HCT116 (cell line): Measurements from ENCODE around the gene HOXC4. TPM values are rescaled to one million over a fixed set of nuclear protein-coding genes. Genes with fewer than 3 reads are reported as not detected.

Experiments used
- ATAC-seq: fragments of 200-7000 bp; cut with Tn5 transposase; 2 replicates; pipeline ENCODE4 v1.9.1; 2020; ENCODE audit warnings: mild to moderate bottlenecking, moderate library complexity
- BruUV-seq: library from RNA; stranded (reverse); fragments of 400-500 nt; replicated peaks from 2 replicates; lab custom pipeline; 2021; lab: Mats Ljungman, UMichigan
- CTCF ChIA-PET: fragments of 300-600 bp; sonication (Branson Sonifier 250); formaldehyde crosslinking; loops from one replicate; lab custom pipeline; 2021; ENCODE audit warnings: antibody characterized with exemption; lab: Charles Lee
- POLR2A ChIA-PET: fragments of 300-600, 350-600 bp; sonication (Branson Sonifier 250); formaldehyde crosslinking; loops from one replicate; lab custom pipeline; 2021; ENCODE audit warnings: antibody characterized with exemption; lab: Charles Lee
- RAD21 ChIA-PET, 2 experiments: fragments of 300-600 bp; sonication (Branson Sonifier 250); formaldehyde crosslinking; loops; one replicate each; lab custom pipeline; 2023; ENCODE audit warnings: low total read pairs in 2 of 2; ENCODE audit not compliant: uncharacterized antibody in 2 of 2, unreplicated experiment in 2 of 2, low non-redundant PET in 1 of 2; lab: Charles Lee
- DNase-seq: peaks from one replicate; pipeline ENCODE4 v3.0.0-alpha.2; 2010; ENCODE audit warnings: low read depth, low spot score
- H2AFZ ChIP-seq: fragments of 200-600 bp; shearing (Covaris generic), sonication (generic); 2 replicates; pipeline ENCODE4 v1.6.1; 2017; ENCODE audit warnings: low read depth, mixed run types, mixed read lengths, antibody characterized with exemption, low read length; ENCODE audit not compliant: poor library complexity, severe bottlenecking
- H3K27ac ChIP-seq: 2 replicates; pipeline ENCODE4 v1.5.1; 2012; ENCODE audit warnings: low read depth, low read length
- H3K27me3 ChIP-seq: fragments of 200-600 bp; sonication (generic); 2 replicates; pipeline ENCODE4 v1.6.1; 2016; ENCODE audit warnings: mixed run types, low read length, mixed read lengths; ENCODE audit not compliant: insufficient read depth
- H3K36me3 ChIP-seq, 2 experiments: fragments of 200-500 bp in 1 of 2; fragments of 200-600 bp in 1 of 2; sonication (Bioruptor generic) in 1 of 2; sonication (generic) in 1 of 2; 2 replicates each; pipeline versions ENCODE4 v1.5.1 to v1.6.1; 2014 to 2016; ENCODE audit warnings: low read length in 2 of 2, inconsistent platforms in 1 of 2, mixed read lengths in 1 of 2, mixed run types in 1 of 2; ENCODE audit not compliant: insufficient read depth in 2 of 2, control insufficient read depth in 1 of 2
- H3K4me1 ChIP-seq, 2 experiments: fragments of 200-600 bp in 1 of 2; sonication (generic) in 1 of 2; 2 replicates each; pipeline versions ENCODE4 v1.5.1 to v1.6.1; 2012 to 2017; ENCODE audit warnings: low read length in 2 of 2, inconsistent platforms in 1 of 2, mild to moderate bottlenecking in 1 of 2, mixed read lengths in 1 of 2, mixed run types in 1 of 2, moderate library complexity in 1 of 2; ENCODE audit not compliant: insufficient read depth in 2 of 2, control insufficient read depth in 1 of 2
- H3K4me2 ChIP-seq: fragments of 200-600 bp; sonication (generic); 2 replicates; pipeline ENCODE4 v1.6.1; 2017; ENCODE audit warnings: mixed run types, low read length, mixed read lengths
- H3K4me3 ChIP-seq, 2 experiments: fragments of 200-600 bp in 1 of 2; sonication (generic) in 1 of 2; replicated peaks in 1 of 2; 2 replicates each; pipeline ENCODE4 v1.5.1; 2011 to 2016; ENCODE audit warnings: low read length in 2 of 2, control low read depth in 1 of 2, low read depth in 1 of 2, mild to moderate bottlenecking in 1 of 2, mixed read lengths in 1 of 2, mixed run types in 1 of 2
- H3K79me2 ChIP-seq: fragments of 200-600 bp; sonication (generic); 2 replicates; pipeline ENCODE4 v1.6.1; 2017; ENCODE audit warnings: mild to moderate bottlenecking, mixed run types, low read length, moderate library complexity, mixed read lengths; ENCODE audit not compliant: insufficient read depth
- H3K9ac ChIP-seq: fragments of 200-600 bp; sonication (generic); 2 replicates; pipeline ENCODE4 v1.6.1; 2016; ENCODE audit warnings: low read length, mixed read lengths
- H3K9me2 ChIP-seq: fragments of 200-600 bp; sonication (generic), shearing (Covaris generic); 2 replicates; pipeline ENCODE4 v1.6.1; 2017; ENCODE audit warnings: mixed run types, mild to moderate bottlenecking, moderate library complexity; ENCODE audit not compliant: insufficient read depth
- H3K9me3 ChIP-seq, 2 experiments: fragments of 200-500 bp in 1 of 2; fragments of 200-600 bp in 1 of 2; sonication (Bioruptor generic) in 1 of 2; sonication (generic) in 1 of 2; 2 replicates each; pipeline ENCODE4 v1.6.1; 2014 to 2017; ENCODE audit warnings: low read length in 2 of 2, mixed read lengths in 2 of 2, inconsistent platforms in 1 of 2, low read depth in 1 of 2, mild to moderate bottlenecking in 1 of 2, mixed run types in 1 of 2, moderate library complexity in 1 of 2; ENCODE audit not compliant: control insufficient read depth in 1 of 2, insufficient read depth in 1 of 2
- H4K20me1 ChIP-seq: fragments of 200-600 bp; sonication (generic), shearing (Covaris generic); 2 replicates; pipeline ENCODE4 v1.6.1; 2017; ENCODE audit warnings: mixed run types, mild to moderate bottlenecking, moderate library complexity; ENCODE audit not compliant: insufficient read depth
- CBX3 ChIP-seq: IDR thresholded peaks from 2 replicates; pipeline ENCODE4 v1.6.1; 2012; ENCODE audit warnings: low read depth
- FOSL1 ChIP-seq: IDR thresholded peaks from 2 replicates; pipeline ENCODE4 v1.6.1; 2012; ENCODE audit warnings: low read depth
- RAD21 ChIP-seq: IDR thresholded peaks from 2 replicates; pipeline ENCODE4 v1.6.1; 2012; ENCODE audit warnings: low read depth, mild to moderate bottlenecking
- SIN3A ChIP-seq: IDR thresholded peaks from 2 replicates; pipeline ENCODE4 v1.6.1; 2012; ENCODE audit warnings: low read depth
- SP1 ChIP-seq: IDR thresholded peaks from 2 replicates; pipeline ENCODE4 v1.6.1; 2012; ENCODE audit warnings: low read depth
- TCF7L2 ChIP-seq: IDR thresholded peaks from 2 replicates; pipeline ENCODE4 v1.7.0; 2011; ENCODE audit warnings: borderline replicate concordance, inconsistent platforms; ENCODE audit not compliant: insufficient read depth, insufficient read length; ENCODE audit errors: extremely low read depth
- ZBTB33 ChIP-seq: IDR thresholded peaks from 2 replicates; pipeline ENCODE4 v1.6.1; 2011; ENCODE audit warnings: mild to moderate bottlenecking, low read length, moderate library complexity; ENCODE audit not compliant: insufficient replicate concordance; ENCODE audit errors: extremely low read depth
- ZFX ChIP-seq: fragments of 450-650 bp; IDR thresholded peaks from 2 replicates; pipeline ENCODE4 v1.6.1; 2017
- intact Hi-C: fragments of 100-400 bp; cut with micrococcal nuclease; formaldehyde crosslinking; loops from 2 replicates; pipeline ENCODE4 v1.10.0; 2022
- total RNA-seq: library from RNA; stranded (reverse); gene quantifications from one replicate; pipeline ENCODE4 v1.2.1, GENCODE V29; 2021; ENCODE audit not compliant: unreplicated experiment
- TF ChIP-seq, protein P1 (sequence below), 3 experiments: fragments of 200-600 bp in 1 of 3; sonication (generic) in 1 of 3; IDR thresholded peaks in 2 of 3; conservative IDR thresholded peaks in 1 of 3; 2 replicates each; pipeline ENCODE4 v1.5.1; 2012 to 2017; ENCODE audit warnings: low read depth in 2 of 3, low read length in 2 of 3, antibody characterized with exemption in 1 of 3, borderline replicate concordance in 1 of 3, control low read depth in 1 of 3, mild to moderate bottlenecking in 1 of 3, mixed read lengths in 1 of 3, mixed run types in 1 of 3, moderate library complexity in 1 of 3; ENCODE audit not compliant: insufficient read depth in 1 of 3
- TF ChIP-seq, protein P2 (sequence below): IDR thresholded peaks from 2 replicates; pipeline ENCODE4 v1.6.1; 2012

The HOXC4 gene
- total RNA-seq, 1 experiment from 2014 or later: 1.5 TPM

DNA sequence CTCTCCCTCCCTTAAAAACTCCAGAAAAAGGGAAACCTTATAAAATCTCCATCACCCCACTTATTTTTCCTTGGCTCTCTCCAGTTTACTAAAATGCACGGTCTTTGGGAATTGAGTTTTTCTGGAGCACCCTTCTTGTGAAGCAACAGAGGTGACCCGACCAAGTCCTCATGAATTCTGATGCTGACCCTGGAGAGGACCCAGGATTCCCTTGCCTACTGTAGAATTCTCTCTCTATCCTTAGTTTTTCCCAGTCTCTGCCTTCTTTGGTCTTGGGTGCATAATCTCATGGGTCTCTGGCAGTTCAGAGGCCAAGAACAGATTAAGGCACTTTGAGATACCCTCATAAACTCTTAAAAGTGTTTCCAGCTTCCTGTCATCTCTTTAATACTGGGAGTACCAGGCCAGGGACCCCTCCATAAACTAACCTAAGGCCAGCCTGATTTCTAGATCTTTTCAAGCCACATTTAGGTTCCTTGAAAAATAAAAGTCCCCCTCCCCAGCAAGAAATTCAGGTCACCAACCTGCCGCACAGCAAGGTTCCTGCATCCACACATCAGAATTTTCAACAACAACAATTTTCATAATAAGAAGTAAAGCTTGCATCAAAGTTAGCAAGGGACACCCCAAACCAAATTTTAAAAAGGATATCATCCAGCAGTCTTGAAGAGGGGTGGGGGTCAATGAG, 5.1 kb upstream of the HOXC4 start (continued):
- no peak for TF ChIP-seq TCF7L2
- TF ChIP-seq, protein P1, sequence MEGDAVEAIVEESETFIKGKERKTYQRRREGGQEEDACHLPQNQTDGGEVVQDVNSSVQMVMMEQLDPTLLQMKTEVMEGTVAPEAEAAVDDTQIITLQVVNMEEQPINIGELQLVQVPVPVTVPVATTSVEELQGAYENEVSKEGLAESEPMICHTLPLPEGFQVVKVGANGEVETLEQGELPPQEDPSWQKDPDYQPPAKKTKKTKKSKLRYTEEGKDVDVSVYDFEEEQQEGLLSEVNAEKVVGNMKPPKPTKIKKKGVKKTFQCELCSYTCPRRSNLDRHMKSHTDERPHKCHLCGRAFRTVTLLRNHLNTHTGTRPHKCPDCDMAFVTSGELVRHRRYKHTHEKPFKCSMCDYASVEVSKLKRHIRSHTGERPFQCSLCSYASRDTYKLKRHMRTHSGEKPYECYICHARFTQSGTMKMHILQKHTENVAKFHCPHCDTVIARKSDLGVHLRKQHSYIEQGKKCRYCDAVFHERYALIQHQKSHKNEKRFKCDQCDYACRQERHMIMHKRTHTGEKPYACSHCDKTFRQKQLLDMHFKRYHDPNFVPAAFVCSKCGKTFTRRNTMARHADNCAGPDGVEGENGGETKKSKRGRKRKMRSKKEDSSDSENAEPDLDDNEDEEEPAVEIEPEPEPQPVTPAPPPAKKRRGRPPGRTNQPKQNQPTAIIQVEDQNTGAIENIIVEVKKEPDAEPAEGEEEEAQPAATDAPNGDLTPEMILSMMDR (IDR thresholded peaks at IDR 0.05 in 2 of 3, conservative IDR thresholded peaks at IDR 0.05 in 1 of 3; ENCODE audit: borderline replicate concordance in 1 of 3, insufficient read depth in 1 of 3, low read depth in 2 of 3, low read length in 2 of 3): no peak

DNA sequence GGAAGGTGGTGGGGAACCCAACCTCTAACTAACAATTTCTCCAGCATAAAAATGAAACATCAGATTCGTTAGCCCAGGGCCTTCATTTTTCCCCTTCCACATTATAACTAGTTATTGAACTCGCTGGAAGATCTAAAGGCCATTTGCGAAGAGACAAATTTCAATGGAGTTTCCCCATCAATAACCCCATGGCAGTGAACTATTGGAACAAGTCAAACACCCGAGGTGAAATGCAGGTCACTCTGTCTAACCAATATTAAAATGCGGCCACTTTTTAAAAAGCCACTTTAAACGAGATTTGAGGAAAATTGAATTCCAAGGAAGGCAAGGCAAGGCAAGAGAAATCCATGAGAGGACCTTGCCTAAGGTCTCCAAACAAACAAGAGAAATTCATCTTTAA, 4.5 kb upstream of the HOXC4 start:
- Histone ChIP-seq H3K27ac (no peak overlapping the region), H3K9me2 (no peaks in the 10 kb centered on the region), H3K36me3 (no peaks in the 10 kb centered on the region), H3K4me3 (no peak overlapping the region), H2AFZ (no peak overlapping the region), H3K9ac (no peak overlapping the region), H3K27me3 (no peaks in the 10 kb centered on the region), H3K79me2 (no peaks in the 10 kb centered on the region), H3K4me1 (no peaks in the 10 kb centered on the region), H3K9me3 (no peaks in the 10 kb centered on the region), H4K20me1 (no peaks in the 10 kb centered on the region), H3K4me2 (no peak overlapping the region)
- DNase-seq: no peak
- TF ChIP-seq FOSL1: no peak
- TF ChIP-seq SIN3A: no peak
- TF ChIP-seq SP1: no peak
- no peak for TF ChIP-seq ZBTB33
- TF ChIP-seq ZFX: no peak
- TF ChIP-seq RAD21: no peak
- no peak for TF ChIP-seq CBX3
- TF ChIP-seq, protein P2, sequence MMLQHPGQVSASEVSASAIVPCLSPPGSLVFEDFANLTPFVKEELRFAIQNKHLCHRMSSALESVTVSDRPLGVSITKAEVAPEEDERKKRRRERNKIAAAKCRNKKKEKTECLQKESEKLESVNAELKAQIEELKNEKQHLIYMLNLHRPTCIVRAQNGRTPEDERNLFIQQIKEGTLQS: no peak
- CTCF ChIA-PET: no interaction called here
- RAD21 ChIA-PET: no interaction called here
- no peak for ATAC-seq
- intact Hi-C loops: no loop called here
- BruUV-seq: no TSS peak
- POLR2A ChIA-PET: no interaction called here
